Tibial nerve (tissue), 3 donors: ENCODE measurements around the gene JAK1.
"Not testable (repeated sequence)": the region's sequence is repeated elsewhere in the genome, so short reads cannot be mapped to it uniquely, and the experiment has no call there.

Experiments
- CTCF ChIP-seq, 5 experiments: fragments of 200-600 bp in 3 of 5; fragments of 450-650 bp in 2 of 5; sonication (generic) in 3 of 5; IDR thresholded peaks; one replicate each; pipeline ENCODE4 v1.5.1; 2016 to 2019; ENCODE audit warnings: antibody characterized with exemption in 5 of 5, mild to moderate bottlenecking in 3 of 5, moderate library complexity in 2 of 5
- POLR2A ChIP-seq, 2 donors: fragments of 450-650 bp; IDR thresholded peaks; one replicate each; pipeline ENCODE4 v1.6.1; 2017; ENCODE audit warnings: antibody characterized with exemption in 2 of 2, mild to moderate bottlenecking in 2 of 2, moderate library complexity in 2 of 2

- TF ChIP-seq CTCF, POLR2A (IDR thresholded peaks at IDR 0.05): not testable (repeated sequence)
Measured at GRCh38 chr1:64817364-64817763, 149.0 kb downstream of the JAK1 start.
